HG03432 (cell line): Measurements from ENCODE around the gene JOSD1.
"Not testable (repeated sequence)": the region's sequence is repeated elsewhere in the genome, so short reads cannot be mapped to it uniquely, and the experiment has no call there.

Experiments
- ATAC-seq: cut with Tn5 transposase; IDR thresholded peaks from one replicate; pipeline ENCODE4 v1.9.1; 2021; ENCODE audit warnings: mild to moderate bottlenecking, moderate library complexity; ENCODE audit not compliant: unreplicated experiment

The JOSD1 gene

GRCh38 chr22:38694049-38694448 lies 6.7 kb downstream of the JOSD1 start:
- no peak for ATAC-seq

- no peak for ATAC-seq
Measured at GRCh38 chr22:38689651-38690050, 11.1 kb downstream of the JOSD1 start.

GRCh38 chr22:38685761-38686160 lies 15.0 kb downstream of the JOSD1 start:
- no peak for ATAC-seq

- no peak for ATAC-seq
Measured at GRCh38 chr22:38684895-38685294, 15.8 kb downstream of the JOSD1 start.

GRCh38 chr22:38681582-38682335 lies 19.0 kb downstream of the JOSD1 start, which contains the start of gene TOMM22:
Gene TOMM22, plus strand, starts transcription at chr22:38681957. Its CDS starts 22 bp downstream, at chr22:38681979.
- ATAC-seq, result peak; percentile 95

GRCh38 chr22:38675833-38676232 lies 24.9 kb downstream of the JOSD1 start:
- no peak for ATAC-seq

- ATAC-seq, result no peak
Measured at GRCh38 chr22:38674888-38675287, 25.9 kb downstream of the JOSD1 start.

GRCh38 chr22:38657045-38657909 lies 43.5 kb downstream of the JOSD1 start:
- ATAC-seq, result peak; percentile 41

- peak; percentile 85 for ATAC-seq
Measured at GRCh38 chr22:38656256-38657044, 44.3 kb downstream of the JOSD1 start, which contains the start of the genes CBY1 and FAM227A. Gene CBY1, plus strand, starts transcription at chr22:38656638. Its CDS starts 11,417 bp downstream, at chr22:38668055. Gene FAM227A, minus strand, starts transcription at chr22:38656392. Its CDS starts 6,224 bp downstream, at chr22:38650168.

- no peak for ATAC-seq
Measured at GRCh38 chr22:38655519-38656255, 45.1 kb downstream of the JOSD1 start.

GRCh38 chr22:38653741-38654140 lies 47.0 kb downstream of the JOSD1 start:
- no peak for ATAC-seq

GRCh38 chr22:38652859-38653258 lies 47.9 kb downstream of the JOSD1 start:
- no peak for ATAC-seq

GRCh38 chr22:38649841-38650522 lies 50.8 kb downstream of the JOSD1 start:
- no peak for ATAC-seq

- no peak for ATAC-seq
Measured at GRCh38 chr22:38645430-38645829, 55.3 kb downstream of the JOSD1 start.

GRCh38 chr22:38644245-38644644 lies 56.5 kb downstream of the JOSD1 start:
- ATAC-seq, result not testable (repeated sequence)

- no peak for ATAC-seq
Measured at GRCh38 chr22:38641476-38642040, 59.2 kb downstream of the JOSD1 start.

GRCh38 chr22:38638728-38639127 lies 62.0 kb downstream of the JOSD1 start:
- no peak for ATAC-seq

- no peak for ATAC-seq
Measured at GRCh38 chr22:38638216-38638615, 62.5 kb downstream of the JOSD1 start.
